HCT116 (cell line): ENCODE data around the gene AMOTL1. TPM values are rescaled to one million over a fixed set of nuclear protein-coding genes. Genes with fewer than 3 reads are reported as not detected.

ENCODE experiments used
- ATAC-seq: fragments of 200-7000 bp; cut with Tn5 transposase; 2 replicates; pipeline ENCODE4 v1.9.1; 2020; ENCODE audit warnings: mild to moderate bottlenecking, moderate library complexity
- BruUV-seq: library from RNA; stranded (reverse); fragments of 400-500 nt; replicated peaks from 2 replicates; lab custom pipeline; 2021; lab: Mats Ljungman, UMichigan
- CTCF ChIA-PET: fragments of 300-600 bp; sonication (Branson Sonifier 250); formaldehyde crosslinking; loops from one replicate; lab custom pipeline; 2021; ENCODE audit warnings: antibody characterized with exemption; lab: Charles Lee
- POLR2A ChIA-PET: fragments of 300-600, 350-600 bp; sonication (Branson Sonifier 250); formaldehyde crosslinking; loops from one replicate; lab custom pipeline; 2021; ENCODE audit warnings: antibody characterized with exemption; lab: Charles Lee
- RAD21 ChIA-PET, 2 experiments: fragments of 300-600 bp; sonication (Branson Sonifier 250); formaldehyde crosslinking; loops; one replicate each; lab custom pipeline; 2023; ENCODE audit warnings: low total read pairs in 2 of 2; ENCODE audit not compliant: uncharacterized antibody in 2 of 2, unreplicated experiment in 2 of 2, low non-redundant PET in 1 of 2; lab: Charles Lee
- DNase-seq: peaks from one replicate; pipeline ENCODE4 v3.0.0-alpha.2; 2010; ENCODE audit warnings: low read depth, low spot score
- H2AFZ ChIP-seq: fragments of 200-600 bp; shearing (Covaris generic), sonication (generic); 2 replicates; pipeline ENCODE4 v1.6.1; 2017; ENCODE audit warnings: low read depth, mixed run types, mixed read lengths, antibody characterized with exemption, low read length; ENCODE audit not compliant: poor library complexity, severe bottlenecking
- H3K27ac ChIP-seq: 2 replicates; pipeline ENCODE4 v1.5.1; 2012; ENCODE audit warnings: low read depth, low read length
- H3K27me3 ChIP-seq: fragments of 200-600 bp; sonication (generic); 2 replicates; pipeline ENCODE4 v1.6.1; 2016; ENCODE audit warnings: mixed run types, low read length, mixed read lengths; ENCODE audit not compliant: insufficient read depth
- H3K36me3 ChIP-seq, 2 experiments: fragments of 200-500 bp in 1 of 2; fragments of 200-600 bp in 1 of 2; sonication (Bioruptor generic) in 1 of 2; sonication (generic) in 1 of 2; 2 replicates each; pipeline versions ENCODE4 v1.5.1 to v1.6.1; 2014 to 2016; ENCODE audit warnings: low read length in 2 of 2, inconsistent platforms in 1 of 2, mixed read lengths in 1 of 2, mixed run types in 1 of 2; ENCODE audit not compliant: insufficient read depth in 2 of 2, control insufficient read depth in 1 of 2
- H3K4me1 ChIP-seq, 2 experiments: fragments of 200-600 bp in 1 of 2; sonication (generic) in 1 of 2; 2 replicates each; pipeline versions ENCODE4 v1.5.1 to v1.6.1; 2012 to 2017; ENCODE audit warnings: low read length in 2 of 2, inconsistent platforms in 1 of 2, mild to moderate bottlenecking in 1 of 2, mixed read lengths in 1 of 2, mixed run types in 1 of 2, moderate library complexity in 1 of 2; ENCODE audit not compliant: insufficient read depth in 2 of 2, control insufficient read depth in 1 of 2
- H3K4me2 ChIP-seq: fragments of 200-600 bp; sonication (generic); 2 replicates; pipeline ENCODE4 v1.6.1; 2017; ENCODE audit warnings: mixed run types, low read length, mixed read lengths
- H3K4me3 ChIP-seq, 2 experiments: fragments of 200-600 bp in 1 of 2; sonication (generic) in 1 of 2; replicated peaks in 1 of 2; 2 replicates each; pipeline ENCODE4 v1.5.1; 2011 to 2016; ENCODE audit warnings: low read length in 2 of 2, control low read depth in 1 of 2, low read depth in 1 of 2, mild to moderate bottlenecking in 1 of 2, mixed read lengths in 1 of 2, mixed run types in 1 of 2
- H3K79me2 ChIP-seq: fragments of 200-600 bp; sonication (generic); 2 replicates; pipeline ENCODE4 v1.6.1; 2017; ENCODE audit warnings: mild to moderate bottlenecking, mixed run types, low read length, moderate library complexity, mixed read lengths; ENCODE audit not compliant: insufficient read depth
- H3K9ac ChIP-seq: fragments of 200-600 bp; sonication (generic); 2 replicates; pipeline ENCODE4 v1.6.1; 2016; ENCODE audit warnings: low read length, mixed read lengths
- H3K9me2 ChIP-seq: fragments of 200-600 bp; sonication (generic), shearing (Covaris generic); 2 replicates; pipeline ENCODE4 v1.6.1; 2017; ENCODE audit warnings: mixed run types, mild to moderate bottlenecking, moderate library complexity; ENCODE audit not compliant: insufficient read depth
- H3K9me3 ChIP-seq, 2 experiments: fragments of 200-500 bp in 1 of 2; fragments of 200-600 bp in 1 of 2; sonication (Bioruptor generic) in 1 of 2; sonication (generic) in 1 of 2; 2 replicates each; pipeline ENCODE4 v1.6.1; 2014 to 2017; ENCODE audit warnings: low read length in 2 of 2, mixed read lengths in 2 of 2, inconsistent platforms in 1 of 2, low read depth in 1 of 2, mild to moderate bottlenecking in 1 of 2, mixed run types in 1 of 2, moderate library complexity in 1 of 2; ENCODE audit not compliant: control insufficient read depth in 1 of 2, insufficient read depth in 1 of 2
- H4K20me1 ChIP-seq: fragments of 200-600 bp; sonication (generic), shearing (Covaris generic); 2 replicates; pipeline ENCODE4 v1.6.1; 2017; ENCODE audit warnings: mixed run types, mild to moderate bottlenecking, moderate library complexity; ENCODE audit not compliant: insufficient read depth
- CBX3 ChIP-seq: IDR thresholded peaks from 2 replicates; pipeline ENCODE4 v1.6.1; 2012; ENCODE audit warnings: low read depth
- CEBPB ChIP-seq: IDR thresholded peaks from 2 replicates; pipeline ENCODE4 v1.6.1; 2012; ENCODE audit warnings: low read depth
- ELF1 ChIP-seq: IDR thresholded peaks from 2 replicates; pipeline ENCODE4 v1.6.1; 2012; ENCODE audit warnings: low read depth, borderline replicate concordance
- FOSL1 ChIP-seq: IDR thresholded peaks from 2 replicates; pipeline ENCODE4 v1.6.1; 2012; ENCODE audit warnings: low read depth
- JUND ChIP-seq: IDR thresholded peaks from 2 replicates; pipeline ENCODE4 v1.6.1; 2012
- MAX ChIP-seq: IDR thresholded peaks from 2 replicates; pipeline ENCODE4 v1.6.1; 2012
- POLR2A ChIP-seq: IDR thresholded peaks from 2 replicates; pipeline ENCODE4 v1.7.0; 2011; ENCODE audit warnings: borderline replicate concordance; ENCODE audit not compliant: insufficient read depth, insufficient read length; ENCODE audit errors: extremely low read depth
- RAD21 ChIP-seq: IDR thresholded peaks from 2 replicates; pipeline ENCODE4 v1.6.1; 2012; ENCODE audit warnings: low read depth, mild to moderate bottlenecking
- REST ChIP-seq: IDR thresholded peaks from 2 replicates; pipeline ENCODE4 v1.6.1; 2012; ENCODE audit warnings: low read depth
- SIN3A ChIP-seq: IDR thresholded peaks from 2 replicates; pipeline ENCODE4 v1.6.1; 2012; ENCODE audit warnings: low read depth
- SRF ChIP-seq: IDR thresholded peaks from 2 replicates; pipeline ENCODE4 v1.6.1; 2012; ENCODE audit warnings: low read depth
- TCF7L2 ChIP-seq: IDR thresholded peaks from 2 replicates; pipeline ENCODE4 v1.7.0; 2011; ENCODE audit warnings: borderline replicate concordance, inconsistent platforms; ENCODE audit not compliant: insufficient read depth, insufficient read length; ENCODE audit errors: extremely low read depth
- ZNF274 ChIP-seq: fragments of 200-500 bp; sonication (Bioruptor generic); IDR thresholded peaks from 2 replicates; pipeline ENCODE4 v1.6.1; 2014; ENCODE audit warnings: mild to moderate bottlenecking, low read depth, low read length, inconsistent platforms
- intact Hi-C: fragments of 100-400 bp; cut with micrococcal nuclease; formaldehyde crosslinking; loops from 2 replicates; pipeline ENCODE4 v1.10.0; 2022
- total RNA-seq: library from RNA; stranded (reverse); gene quantifications from one replicate; pipeline ENCODE4 v1.2.1, GENCODE V29; 2021; ENCODE audit not compliant: unreplicated experiment

The AMOTL1 gene
- total RNA-seq, 1 experiment from 2014 or later, result 27.6 TPM

GRCh38 chr11:94788396-94788795, 20.2 kb downstream of the AMOTL1 start (continued):
- TF ChIP-seq MAX (no peak), TCF7L2 (no peak), ZNF274 (no peak), CBX3 (no peak), FOSL1 (no peak)

- DNase-seq (no peak), ATAC-seq (no peak)
- TF ChIP-seq ZNF274, result no peak
- TF ChIP-seq RAD21, result no peak
- no peak for TF ChIP-seq ELF1
- Histone ChIP-seq H3K79me2 (peaks cover 65% of the 10 kb centered on the region), H3K9me2 (no peaks in the 10 kb centered on the region), H3K9ac (0 out of 2 replicates have a peak overlapping the region, but pooled peaks have one; percentile 5), H3K4me2 (peak overlapping the region; percentile 35), H3K9me3 (no peaks in the 10 kb centered on the region), H3K27ac (no peak overlapping the region), H4K20me1 (no peaks in the 10 kb centered on the region), H3K36me3 (no peaks in the 10 kb centered on the region), H3K4me1 (peaks cover 55 to 82% of the 10 kb centered on the region in 2 experiments), H3K4me3 (no peak overlapping the region), H2AFZ (no peak overlapping the region), H3K27me3 (no peaks in the 10 kb centered on the region)
- RAD21 ChIA-PET, result no interaction called here
- no TSS peak for BruUV-seq
- POLR2A ChIA-PET, result no interaction called here
- CTCF ChIA-PET, result interaction anchor here (1.2 kb wide), 1 partner anchor 10 kb away, joined by 3 read pairs; no protein-coding TSS in a partner anchor
- intact Hi-C loops, result loop anchor here (5.0 kb wide), 1 partner anchor 87 kb away; no protein-coding TSS in a partner anchor
These were observed 22.0 kb downstream of the AMOTL1 start for GRCh38 chr11:94790197-94790596.

- H3K9ac ChIP-seq, result 0 out of 2 replicates have a peak overlapping the region, but pooled peaks have one; percentile 5
- intact Hi-C loops, result loop anchor here (5.0 kb wide), 1 partner anchor 87 kb away; no protein-coding TSS in a partner anchor
- peak; percentile 48 for DNase-seq
- H3K36me3 ChIP-seq, result no peaks in the 10 kb centered on the region
- ChIA-PET RAD21 (interaction anchor here in 1 of 2 experiments (0.6 kb wide), 1 partner anchor 167 kb away, joined by 3 read pairs; no protein-coding TSS in a partner anchor), CTCF (no interaction called here), POLR2A (no interaction called here)
- H3K9me2 ChIP-seq, result no peaks in the 10 kb centered on the region
- peak overlapping the region; percentile 35 for H3K4me2 ChIP-seq
- H3K27me3 ChIP-seq, result no peaks in the 10 kb centered on the region
- peaks cover 64% of the 10 kb centered on the region for H3K79me2 ChIP-seq
- H3K27ac ChIP-seq, result peak overlapping the region; percentile 15; the same call in 1 of the 2 replicates
- no peak overlapping the region; a peak in 1 of 4 replicates for H3K4me3 ChIP-seq
- peak; percentile 6; the same call in 1 of the 2 replicates for ATAC-seq
- no TSS peak for BruUV-seq
- peaks cover 60 to 87% of the 10 kb centered on the region in 2 experiments for H3K4me1 ChIP-seq
- H2AFZ ChIP-seq, result no peak overlapping the region
- no peaks in the 10 kb centered on the region for H3K9me3 ChIP-seq
- no peaks in the 10 kb centered on the region for H4K20me1 ChIP-seq
- TF ChIP-seq JUND, result no peak
- no peak for TF ChIP-seq SRF
- TF ChIP-seq SIN3A, result no peak
- TF ChIP-seq CEBPB, result no peak
- TF ChIP-seq FOSL1, result no peak; the same call in 1 of the 2 replicates
- TF ChIP-seq POLR2A, result no peak
- no peak for TF ChIP-seq REST
These were observed 22.6 kb downstream of the AMOTL1 start for GRCh38 chr11:94790661-94791180.
